LNCaP clone FGC (cell line): ENCODE results near the gene ZFP36L1.

Experiments used
- DNase-seq: peaks from one replicate; pipeline ENCODE4 v3.0.0-alpha.2; 2011; ENCODE audit warnings: low read depth
- H3K4me3 ChIP-seq: 2 replicates; pipeline ENCODE4 v1.5.1; 2011; ENCODE audit warnings: mild to moderate bottlenecking, low read depth, low read length, control low read depth
- CTCF ChIP-seq: IDR thresholded peaks from 2 replicates; pipeline ENCODE4 v1.5.1; 2012; ENCODE audit warnings: mild to moderate bottlenecking; ENCODE audit not compliant: control insufficient read depth, insufficient read depth; ENCODE audit errors: extremely low read depth

ZFP36L1 gene

DNA sequence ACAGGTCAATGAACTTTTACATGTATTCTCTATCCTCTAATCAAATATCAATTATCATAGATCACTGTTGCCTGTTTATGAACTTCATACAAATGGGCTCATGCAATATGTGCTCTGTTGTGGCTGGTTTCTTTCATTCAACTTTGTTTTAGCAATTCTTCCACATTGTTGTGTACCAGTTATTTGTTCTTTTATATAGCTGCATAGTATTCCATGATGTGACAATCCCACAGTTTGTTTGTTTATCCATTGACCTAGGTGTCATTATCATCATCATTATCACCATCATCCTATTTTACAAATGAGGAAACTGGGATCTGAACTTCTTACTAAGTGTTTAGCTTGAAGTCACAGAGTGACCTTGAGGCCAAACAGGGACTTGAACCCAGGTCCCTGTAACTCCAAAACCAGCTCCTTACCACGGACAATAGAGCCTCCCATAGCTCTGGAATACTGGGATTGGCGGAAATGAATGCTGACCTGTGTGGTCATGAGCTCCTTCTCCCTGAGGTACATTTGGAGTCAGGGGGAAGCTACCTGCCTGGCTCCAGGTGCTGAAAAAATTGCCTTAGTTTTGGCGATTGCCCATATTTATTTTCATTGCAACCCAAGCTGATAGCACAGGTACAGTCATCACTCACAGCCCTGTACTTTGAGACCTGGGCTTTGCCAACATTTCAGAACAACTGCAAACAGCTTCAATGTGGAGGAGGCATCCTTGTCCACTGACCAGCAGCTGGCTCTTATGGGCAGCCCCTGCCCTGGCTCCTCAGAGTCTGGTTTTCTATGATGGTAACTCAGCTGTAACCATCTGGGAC is 9.2 kb downstream of the ZFP36L1 start:
- TF ChIP-seq CTCF: no peak
- no peak for DNase-seq
- no peak overlapping the region for H3K4me3 ChIP-seq

- H3K4me3 ChIP-seq: no peak overlapping the region
- no peak for DNase-seq
- no peak for TF ChIP-seq CTCF
Observed at GRCh38 chr14:68782091-68782981, 10.5 kb downstream of the ZFP36L1 start.

DNA sequence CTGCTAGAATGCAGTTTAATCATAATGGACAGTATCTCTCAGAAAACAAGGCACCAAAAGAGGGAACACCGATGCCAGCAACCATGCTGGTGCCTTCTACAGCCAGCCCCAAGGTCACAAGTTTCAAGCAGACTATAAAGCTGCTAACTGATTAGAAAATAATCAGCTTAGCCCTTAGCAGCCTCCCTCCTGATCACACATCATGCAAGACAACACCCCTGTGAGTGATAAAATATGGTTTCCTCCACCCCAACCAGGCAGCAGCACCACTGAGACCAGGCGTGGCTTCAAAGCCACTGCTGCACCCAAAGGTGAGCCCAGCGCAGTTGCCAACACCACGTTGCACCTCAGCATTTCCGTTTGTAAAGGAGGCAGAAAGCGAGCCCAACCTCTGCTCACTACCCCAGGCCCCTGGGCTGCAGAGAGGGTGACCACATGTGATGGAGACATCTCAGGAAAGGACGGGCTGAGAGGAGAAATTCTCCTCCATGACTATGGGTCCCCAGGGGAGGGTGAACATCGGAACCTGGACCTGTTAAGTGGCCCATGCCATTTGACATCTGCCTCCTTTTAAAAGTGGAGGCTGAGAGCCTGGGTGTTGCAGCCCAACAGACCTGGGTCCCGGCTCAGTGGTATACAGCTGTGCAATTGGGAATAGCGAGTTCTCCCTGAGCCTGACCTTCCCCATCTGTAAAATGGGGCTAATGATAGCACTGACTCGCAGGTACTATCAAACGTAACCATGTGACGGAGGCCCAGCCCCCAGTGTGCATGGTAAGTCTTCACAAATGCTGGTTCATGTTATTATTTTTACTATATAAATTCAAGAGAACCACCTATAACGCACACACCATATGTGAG is 11.5 kb downstream of the ZFP36L1 start:
- H3K4me3 ChIP-seq: no peak overlapping the region

DNA sequence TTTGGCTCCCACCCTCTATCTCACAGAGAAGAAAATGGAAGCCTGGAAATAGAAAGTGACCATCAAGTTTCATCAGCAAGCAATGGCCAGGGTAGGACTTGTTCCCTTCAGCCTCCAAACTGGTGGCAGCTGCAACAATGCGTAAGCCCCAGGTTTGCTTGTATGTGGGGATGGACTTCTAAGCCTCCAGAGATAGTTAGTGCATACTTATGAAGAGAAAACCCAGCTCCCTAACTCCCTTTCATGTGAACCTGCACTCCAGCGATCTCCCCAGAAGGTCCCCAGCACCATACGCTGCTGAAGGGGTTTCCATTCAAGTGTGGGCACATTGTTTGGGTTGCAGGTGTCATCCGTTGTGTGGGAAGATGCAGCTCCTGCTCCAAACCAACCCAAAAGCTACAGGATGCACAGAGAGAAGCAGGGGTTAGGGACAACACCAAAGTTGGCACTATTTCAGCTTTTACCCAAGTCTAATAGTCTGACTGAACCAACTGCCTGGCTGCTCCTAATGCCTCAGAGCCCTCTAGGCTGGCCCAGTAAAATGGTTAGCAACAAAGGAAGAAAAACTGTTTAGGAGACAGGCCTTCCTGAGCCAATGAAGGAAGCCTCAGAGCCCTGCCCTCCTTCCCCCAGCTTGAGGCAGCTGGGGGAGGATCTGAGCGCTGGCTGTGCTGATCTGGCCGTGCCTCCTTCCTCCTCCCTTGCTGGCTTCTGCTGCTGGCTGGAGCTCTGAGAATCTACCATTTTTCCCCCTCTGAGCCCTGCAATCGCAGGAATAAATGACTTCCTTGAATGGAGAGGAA is 12.3 kb downstream of the ZFP36L1 start:
- no peak for TF ChIP-seq CTCF
- H3K4me3 ChIP-seq: no peak overlapping the region
- DNase-seq: no peak

More for the DNA sequence above, 11.5 kb downstream of the ZFP36L1 start:
- no peak for DNase-seq
- no peak for TF ChIP-seq CTCF

- no peak for TF ChIP-seq CTCF
- DNase-seq: no peak
- no peak overlapping the region for H3K4me3 ChIP-seq
Observed at GRCh38 chr14:68779761-68780323, 13.0 kb downstream of the ZFP36L1 start.
